H9 (cell line): ENCODE data around the gene DSG2. TPM values are rescaled to one million over a fixed set of nuclear protein-coding genes. Genes with fewer than 3 reads are reported as not detected.

Experiments
- DNase-seq: peaks from one replicate; pipeline ENCODE4 v3.0.0-alpha.2; 2017
- H2AFZ ChIP-seq: one replicate; pipeline ENCODE4 v1.6.1; 2013; ENCODE audit warnings: mild to moderate bottlenecking, low read length, control low read depth, moderate library complexity
- H2AK5ac ChIP-seq: 2 replicates; pipeline ENCODE4 v1.6.1; 2013; ENCODE audit warnings: low read length, control low read depth, mixed read lengths; ENCODE audit not compliant: insufficient read length
- H2BK120ac ChIP-seq: one replicate; pipeline ENCODE4 v1.6.1; 2013; ENCODE audit warnings: low read depth, mild to moderate bottlenecking, low read length, control low read depth, inconsistent platforms; ENCODE audit not compliant: poor library complexity, severe bottlenecking
- H2BK12ac ChIP-seq: 2 replicates; pipeline ENCODE4 v1.6.1; 2013; ENCODE audit warnings: low read length, control low read depth, mixed read lengths, low read depth; ENCODE audit not compliant: insufficient read length
- H2BK15ac ChIP-seq: 2 replicates; pipeline ENCODE4 v1.6.1; 2013; ENCODE audit warnings: low read depth, low read length, control low read depth
- H2BK20ac ChIP-seq: one replicate; pipeline ENCODE4 v1.6.1; 2013; ENCODE audit warnings: low read depth, mild to moderate bottlenecking, low read length, control low read depth, inconsistent platforms; ENCODE audit not compliant: poor library complexity, severe bottlenecking
- H2BK5ac ChIP-seq: 2 replicates; pipeline ENCODE4 v1.6.1; 2013; ENCODE audit warnings: low read length, control low read depth, mixed read lengths; ENCODE audit not compliant: insufficient read length
- H3K14ac ChIP-seq: 2 replicates; pipeline ENCODE4 v1.6.1; 2013; ENCODE audit warnings: low read length, control low read depth; ENCODE audit not compliant: insufficient read depth
- H3K18ac ChIP-seq: 2 replicates; pipeline ENCODE4 v1.6.1; 2013; ENCODE audit warnings: low read depth, mild to moderate bottlenecking, mixed read lengths, low read length, control low read depth; ENCODE audit not compliant: insufficient read length
- H3K23ac ChIP-seq: 2 replicates; pipeline ENCODE4 v1.6.1; 2013; ENCODE audit warnings: low read length, control low read depth, mixed read lengths, low read depth; ENCODE audit not compliant: insufficient read length
- H3K23me2 ChIP-seq: 2 replicates; pipeline ENCODE4 v1.6.1; 2013; ENCODE audit warnings: low read depth, mild to moderate bottlenecking, mixed read lengths, low read length, control low read depth; ENCODE audit not compliant: insufficient read length, poor library complexity, severe bottlenecking
- H3K27ac ChIP-seq: 2 replicates; pipeline ENCODE4 v1.5.1; 2013; ENCODE audit warnings: low read length, control low read depth, mixed read lengths, low read depth; ENCODE audit not compliant: insufficient read length
- H3K27me3 ChIP-seq: 2 replicates; pipeline ENCODE4 v1.6.1; 2013; ENCODE audit warnings: low read length, control low read depth, inconsistent platforms; ENCODE audit not compliant: insufficient read depth
- H3K4ac ChIP-seq: 2 replicates; pipeline ENCODE4 v1.6.1; 2013; ENCODE audit warnings: low read depth, mild to moderate bottlenecking, control low read depth, inconsistent platforms, low read length, moderate library complexity
- H3K4me1 ChIP-seq: 2 replicates; pipeline ENCODE4 v1.6.1; 2013; ENCODE audit warnings: low read length, control low read depth, inconsistent platforms; ENCODE audit not compliant: insufficient read depth
- H3K4me2 ChIP-seq: 2 replicates; pipeline ENCODE4 v1.6.1; 2013; ENCODE audit warnings: low read length, control low read depth, mixed read lengths; ENCODE audit not compliant: insufficient read length, insufficient read depth
- H3K56ac ChIP-seq: 2 replicates; pipeline ENCODE4 v1.6.1; 2013; ENCODE audit warnings: low read depth, mild to moderate bottlenecking, mixed read lengths, low read length, control low read depth; ENCODE audit not compliant: insufficient read length
- H3K79me1 ChIP-seq: 2 replicates; pipeline ENCODE4 v1.6.1; 2013; ENCODE audit warnings: low read depth, mild to moderate bottlenecking, moderate library complexity, low read length, control low read depth, inconsistent platforms; ENCODE audit not compliant: insufficient read depth, poor library complexity, severe bottlenecking
- H3K79me2 ChIP-seq: 2 replicates; pipeline ENCODE4 v1.6.1; 2013; ENCODE audit warnings: low read length, control low read depth, inconsistent platforms; ENCODE audit not compliant: insufficient read depth
- H3K9ac ChIP-seq: 2 replicates; pipeline ENCODE4 v1.6.1; 2013; ENCODE audit warnings: low read length, control low read depth, mixed read lengths; ENCODE audit not compliant: insufficient read length; ENCODE audit errors: extremely low read depth
- H3K9me3 ChIP-seq: one replicate; pipeline ENCODE4 v1.6.1; 2013; ENCODE audit warnings: low read depth, low read length, inconsistent platforms; ENCODE audit not compliant: control insufficient read depth
- H3T11ph ChIP-seq: one replicate; pipeline ENCODE4 v1.6.1; 2013; ENCODE audit warnings: mild to moderate bottlenecking, low read length, control low read depth, inconsistent platforms
- H4K20me1 ChIP-seq: one replicate; pipeline ENCODE4 v1.6.1; 2013; ENCODE audit not compliant: control insufficient read depth, insufficient read length, insufficient read depth
- H4K5ac ChIP-seq: 2 replicates; pipeline ENCODE4 v1.6.1; 2013; ENCODE audit warnings: low read depth, mild to moderate bottlenecking, mixed read lengths, low read length, control low read depth; ENCODE audit not compliant: insufficient read length
- H4K8ac ChIP-seq: replicated peaks from 2 replicates; pipeline ENCODE4 v1.6.1; 2013; ENCODE audit warnings: low read length, control low read depth, mixed read lengths, low read depth; ENCODE audit not compliant: insufficient read length
- H4K91ac ChIP-seq: 2 replicates; pipeline ENCODE4 v1.6.1; 2013; ENCODE audit warnings: low read depth, mild to moderate bottlenecking, moderate library complexity, mixed read lengths, low read length, control low read depth; ENCODE audit not compliant: insufficient read length
- H3K27ac Mint-ChIP-seq, 3 experiments: 2 replicates in 2 of 3; 3 replicates in 1 of 3; pipeline ENCODE4 v1.8.0; 2020 to 2021; ENCODE audit warnings: mixed read lengths in 3 of 3, mild to moderate bottlenecking in 1 of 3, moderate library complexity in 1 of 3
- H3K27me3 Mint-ChIP-seq: 2 replicates; pipeline ENCODE4 v1.8.0; 2021; ENCODE audit warnings: low read depth, mild to moderate bottlenecking, moderate library complexity, mixed read lengths
- H3K36me3 Mint-ChIP-seq, 3 experiments: 2 replicates in 2 of 3; 3 replicates in 1 of 3; pipeline ENCODE4 v1.8.0; 2020 to 2021; ENCODE audit warnings: low read depth in 3 of 3, mixed read lengths in 3 of 3; ENCODE audit not compliant: insufficient read depth in 1 of 3
- H3K4me1 Mint-ChIP-seq, 2 experiments: 2 replicates each; pipeline ENCODE4 v1.8.0; 2020; ENCODE audit warnings: mixed read lengths in 2 of 2
- H3K4me3 Mint-ChIP-seq, 2 experiments: 2 replicates in 1 of 2; 3 replicates in 1 of 2; pipeline ENCODE4 v1.8.0; 2020 to 2021; ENCODE audit warnings: mild to moderate bottlenecking in 2 of 2, mixed read lengths in 2 of 2, moderate library complexity in 1 of 2
- H3K9me3 Mint-ChIP-seq, 2 experiments: 2 replicates in 1 of 2; 3 replicates in 1 of 2; pipeline ENCODE4 v1.8.0; 2020; ENCODE audit warnings: mild to moderate bottlenecking in 2 of 2, mixed read lengths in 2 of 2, moderate library complexity in 1 of 2
- WGBS: extraction: QIAGEN DNeasy Blood & Tissue Kit; methylation state at CpG from one replicate; pipeline ENCODE4 v1.1.7; 2013; ENCODE audit warnings: missing lambda C conversion rate, low lambda C conversion rate, mixed read lengths; ENCODE audit not compliant: insufficient read length; ENCODE audit errors: extremely low coverage; 5-methylcytosine and 5-hydroxymethylcytosine counted together
- total RNA-seq: library from RNA; stranded (reverse); gene quantifications from 2 replicates; pipeline ENCODE4 v1.2.1, GENCODE V29; 2021
- TF ChIP-seq, protein P1 (sequence below): fragments of 200-600 bp; sonication (generic); conservative IDR thresholded peaks from 3 replicates; pipeline ENCODE4 v1.8.0; 2021; ENCODE audit warnings: antibody characterized with exemption, mild to moderate bottlenecking

Gene DSG2
- total RNA-seq, 1 experiment from 2014 or later: 107 TPM

- H3K27ac ChIP-seq: no peak overlapping the region
Observed at GRCh38 chr18:31562726-31563125, 64.7 kb downstream of the DSG2 start.

More at GRCh38 chr18:31562726-31563125, 64.7 kb downstream of the DSG2 start:
- no peaks in the 10 kb centered on the region for H3K27me3 ChIP-seq
- H3K4me1 ChIP-seq: no peaks in the 10 kb centered on the region
- H2AK5ac ChIP-seq: no peak overlapping the region
- no peak overlapping the region for H2BK5ac ChIP-seq
- Mint-ChIP-seq H3K27me3 (peaks cover 2% of the 10 kb centered on the region), H3K4me3 (no peak overlapping the region), H3K27ac (no peak overlapping the region), H3K36me3 (no peaks in the 10 kb centered on the region), H3K4me1 (peaks cover 0 to 9% of the 10 kb centered on the region in 2 experiments; a peak in 2 of 4 replicates), H3K9me3 (no peaks in the 10 kb centered on the region)
- H2BK15ac ChIP-seq: no peak overlapping the region
- H4K91ac ChIP-seq: no peak overlapping the region
- H3K14ac ChIP-seq: no peak overlapping the region
- no peak overlapping the region for H3K23ac ChIP-seq
- no peaks in the 10 kb centered on the region for H3K23me2 ChIP-seq
- no peaks in the 10 kb centered on the region for H3K9me3 ChIP-seq
- no peaks in the 10 kb centered on the region for H3K79me1 ChIP-seq
- H4K20me1 ChIP-seq: no peaks in the 10 kb centered on the region
- no CpG with 5 or more reads among the region's 4 CpGs for WGBS
- no peak overlapping the region for H4K8ac ChIP-seq
- TF ChIP-seq, protein P1, sequence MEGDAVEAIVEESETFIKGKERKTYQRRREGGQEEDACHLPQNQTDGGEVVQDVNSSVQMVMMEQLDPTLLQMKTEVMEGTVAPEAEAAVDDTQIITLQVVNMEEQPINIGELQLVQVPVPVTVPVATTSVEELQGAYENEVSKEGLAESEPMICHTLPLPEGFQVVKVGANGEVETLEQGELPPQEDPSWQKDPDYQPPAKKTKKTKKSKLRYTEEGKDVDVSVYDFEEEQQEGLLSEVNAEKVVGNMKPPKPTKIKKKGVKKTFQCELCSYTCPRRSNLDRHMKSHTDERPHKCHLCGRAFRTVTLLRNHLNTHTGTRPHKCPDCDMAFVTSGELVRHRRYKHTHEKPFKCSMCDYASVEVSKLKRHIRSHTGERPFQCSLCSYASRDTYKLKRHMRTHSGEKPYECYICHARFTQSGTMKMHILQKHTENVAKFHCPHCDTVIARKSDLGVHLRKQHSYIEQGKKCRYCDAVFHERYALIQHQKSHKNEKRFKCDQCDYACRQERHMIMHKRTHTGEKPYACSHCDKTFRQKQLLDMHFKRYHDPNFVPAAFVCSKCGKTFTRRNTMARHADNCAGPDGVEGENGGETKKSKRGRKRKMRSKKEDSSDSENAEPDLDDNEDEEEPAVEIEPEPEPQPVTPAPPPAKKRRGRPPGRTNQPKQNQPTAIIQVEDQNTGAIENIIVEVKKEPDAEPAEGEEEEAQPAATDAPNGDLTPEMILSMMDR: no peak
- no peaks in the 10 kb centered on the region for H3K79me2 ChIP-seq
- no peak overlapping the region for H2BK12ac ChIP-seq
- H3K4me2 ChIP-seq: no peak overlapping the region
- H3K9ac ChIP-seq: no peak overlapping the region
- no peak overlapping the region for H4K5ac ChIP-seq
- no peak overlapping the region for H3K56ac ChIP-seq
- H2BK20ac ChIP-seq: no peak overlapping the region
- no peak overlapping the region for H2AFZ ChIP-seq
- H3K18ac ChIP-seq: no peak overlapping the region
- H3T11ph ChIP-seq: no peak overlapping the region
- no peak for DNase-seq
- no peak overlapping the region for H2BK120ac ChIP-seq
- no peak overlapping the region for H3K4ac ChIP-seq
